H1 (cell line): Measurements from ENCODE around the gene TMEM198. TPM values are rescaled to one million over a fixed set of nuclear protein-coding genes. Genes with fewer than 3 reads are reported as not detected.

Source experiments
- CTCF ChIA-PET: fragments of 300-600 bp; sonication (Branson Sonifier 250); formaldehyde crosslinking; loops from one replicate; lab custom pipeline; 2021; ENCODE audit not compliant: partially characterized antibody; lab: Charles Lee
- POLR2A ChIA-PET: fragments of 300-600 bp; sonication (Branson Sonifier 250); formaldehyde crosslinking; loops from one replicate; lab custom pipeline; 2021; ENCODE audit warnings: inconsistent platforms; ENCODE audit not compliant: partially characterized antibody; lab: Charles Lee
- DNase-seq, 2 experiments: peaks; one replicate each; pipeline versions ENCODE4 v3.0.0 to v3.0.0-alpha.2; 2010 to 2022; ENCODE audit warnings: low spot score in 2 of 2, low read depth in 1 of 2, mixed read lengths in 1 of 2
- FAIRE-seq: peaks from 2 replicates; lab custom pipeline; 2011; peaks lifted over from hg19 to GRCh38; lab: Jason Lieb, UNC
- H2AFZ ChIP-seq: 2 replicates; pipeline ENCODE4 v1.8.1; 2012; ENCODE audit warnings: low read length, inconsistent platforms
- H2AK5ac ChIP-seq: 2 replicates; pipeline ENCODE4 v1.6.1; 2013; ENCODE audit warnings: low read depth, low read length
- H2BK120ac ChIP-seq: replicated peaks from 2 replicates; pipeline ENCODE3; 2013; ENCODE audit warnings: low read depth, low read length, inconsistent platforms
- H2BK12ac ChIP-seq: 2 replicates; pipeline ENCODE4 v1.6.1; 2013; ENCODE audit warnings: low read depth, low read length
- H2BK15ac ChIP-seq: 2 replicates; pipeline ENCODE4 v1.6.1; 2013; ENCODE audit warnings: low read length
- H2BK20ac ChIP-seq: 2 replicates; pipeline ENCODE4 v1.6.1; 2013; ENCODE audit warnings: low read length
- H2BK5ac ChIP-seq: 2 replicates; pipeline ENCODE4 v1.6.1; 2013; ENCODE audit warnings: low read depth, low read length
- H3K14ac ChIP-seq: 2 replicates; pipeline ENCODE4 v1.6.1; 2013; ENCODE audit warnings: inconsistent platforms; ENCODE audit not compliant: insufficient read length
- H3K18ac ChIP-seq: 2 replicates; pipeline ENCODE4 v1.6.1; 2013; ENCODE audit warnings: low read length; ENCODE audit errors: extremely low read depth
- H3K23ac ChIP-seq: 2 replicates; pipeline ENCODE4 v1.6.1; 2013; ENCODE audit warnings: inconsistent platforms; ENCODE audit not compliant: insufficient read length
- H3K23me2 ChIP-seq: 2 replicates; pipeline ENCODE4 v1.6.1; 2013; ENCODE audit warnings: low read depth, low read length
- H3K27ac ChIP-seq: 2 replicates; pipeline ENCODE4 v1.6.1; 2011; ENCODE audit warnings: low read depth, low read length, inconsistent platforms
- H3K27me3 ChIP-seq, 4 experiments: replicated peaks in 1 of 4; 1 replicate in 1 of 4; 2 replicates in 3 of 4; pipeline versions ENCODE4 v1.6.1 to v1.8.1; 2011 to 2013; ENCODE audit warnings: low read length in 3 of 4, mild to moderate bottlenecking in 3 of 4, inconsistent platforms in 2 of 4, mixed read lengths in 2 of 4, moderate library complexity in 1 of 4; ENCODE audit not compliant: control insufficient read depth in 3 of 4, insufficient read depth in 3 of 4; ENCODE audit errors: extremely low read depth in 1 of 4
- H3K36me3 ChIP-seq, 4 experiments: 2 replicates each; pipeline versions ENCODE4 v1.6.1 to v1.8.1; 2011 to 2013; ENCODE audit warnings: mild to moderate bottlenecking in 4 of 4, low read length in 3 of 4, moderate library complexity in 2 of 4, control low read depth in 1 of 4, inconsistent platforms in 1 of 4; ENCODE audit not compliant: insufficient read depth in 4 of 4, control insufficient read depth in 2 of 4
- H3K4ac ChIP-seq: replicated peaks from 2 replicates; pipeline ENCODE3; 2013; ENCODE audit warnings: low read length, low read depth, mixed read lengths, inconsistent platforms; ENCODE audit not compliant: insufficient read length
- H3K4me1 ChIP-seq, 4 experiments: replicated peaks in 1 of 4; 1 replicate in 1 of 4; 2 replicates in 3 of 4; pipeline versions ENCODE4 v1.6.1 to v1.8.1; 2011 to 2013; ENCODE audit warnings: low read length in 3 of 4, inconsistent platforms in 2 of 4, mixed read lengths in 1 of 4; ENCODE audit not compliant: insufficient read depth in 4 of 4, control insufficient read depth in 3 of 4
- H3K4me2 ChIP-seq, 2 experiments: 2 replicates each; pipeline versions ENCODE4 v1.6.1 to v1.8.1; 2011 to 2013; ENCODE audit warnings: low read depth in 2 of 2, low read length in 2 of 2, control low read depth in 1 of 2, inconsistent platforms in 1 of 2, mild to moderate bottlenecking in 1 of 2; ENCODE audit not compliant: insufficient read depth in 1 of 2
- H3K4me3 ChIP-seq, 4 experiments: fragments of 200-600, 300-600 bp in 1 of 4; sonication (generic), shearing (Covaris generic), sonication (Bioruptor Twin) in 1 of 4; 2 replicates each; pipeline versions ENCODE4 v1.5.1 to v1.8.1; 2011 to 2016; ENCODE audit warnings: low read length in 4 of 4, low read depth in 3 of 4, control low read depth in 2 of 4, inconsistent platforms in 2 of 4, mild to moderate bottlenecking in 2 of 4, mixed read lengths in 1 of 4, moderate library complexity in 1 of 4; ENCODE audit not compliant: insufficient read depth in 2 of 4; ENCODE audit errors: extremely low read depth in 1 of 4
- H3K56ac ChIP-seq: replicated peaks from 2 replicates; pipeline ENCODE3; 2013; ENCODE audit warnings: low read depth, mild to moderate bottlenecking, mixed read lengths, low read length, inconsistent platforms; ENCODE audit not compliant: insufficient read length
- H3K79me1 ChIP-seq: 2 replicates; pipeline ENCODE4 v1.6.1; 2013; ENCODE audit warnings: low read depth, low read length, control low read depth
- H3K79me2 ChIP-seq, 2 experiments: 2 replicates each; pipeline versions ENCODE4 v1.6.1 to v1.8.1; 2012 to 2013; ENCODE audit warnings: low read length in 2 of 2, mild to moderate bottlenecking in 2 of 2, inconsistent platforms in 1 of 2; ENCODE audit not compliant: insufficient read depth in 2 of 2, control insufficient read depth in 1 of 2
- H3K9ac ChIP-seq, 4 experiments: replicated peaks in 1 of 4; 1 replicate in 1 of 4; 2 replicates in 3 of 4; pipeline versions ENCODE4 v1.6.1 to v1.8.1; 2011 to 2013; ENCODE audit warnings: low read depth in 3 of 4, low read length in 3 of 4, control low read depth in 2 of 4, mild to moderate bottlenecking in 2 of 4, moderate library complexity in 2 of 4, inconsistent platforms in 1 of 4; ENCODE audit errors: extremely low read depth in 1 of 4
- H3K9me3 ChIP-seq, 2 experiments: 2 replicates each; pipeline versions ENCODE4 v1.6.1 to v1.8.1; 2012 to 2013; ENCODE audit warnings: mild to moderate bottlenecking in 2 of 2, moderate library complexity in 2 of 2, control low read depth in 1 of 2, inconsistent platforms in 1 of 2, low read depth in 1 of 2, low read length in 1 of 2, mixed read lengths in 1 of 2; ENCODE audit not compliant: insufficient read depth in 2 of 2
- H4K20me1 ChIP-seq, 2 experiments: replicated peaks in 1 of 2; 2 replicates each; pipeline versions ENCODE3 to v1.8.1; 2011 to 2013; ENCODE audit warnings: inconsistent platforms in 2 of 2, low read length in 2 of 2, mild to moderate bottlenecking in 1 of 2; ENCODE audit not compliant: insufficient read depth in 2 of 2, control insufficient read depth in 1 of 2
- H4K5ac ChIP-seq: 2 replicates; pipeline ENCODE4 v1.6.1; 2013; ENCODE audit warnings: low read length, low read depth, mixed read lengths, inconsistent platforms; ENCODE audit not compliant: insufficient read length
- H4K8ac ChIP-seq: 2 replicates; pipeline ENCODE4 v1.8.0; 2013; ENCODE audit warnings: mild to moderate bottlenecking, moderate library complexity, low read length, inconsistent platforms; ENCODE audit not compliant: insufficient read depth; ENCODE audit errors: extremely low read depth
- H4K91ac ChIP-seq: replicated peaks from 2 replicates; pipeline ENCODE3; 2013; ENCODE audit warnings: low read length, mixed read lengths, inconsistent platforms; ENCODE audit not compliant: insufficient read length
- HDAC2 ChIP-seq, 2 experiments: fragments of 300-600 bp in 1 of 2; sonication (generic) in 1 of 2; IDR thresholded peaks; 2 replicates each; pipeline ENCODE4 v1.6.1; 2011 to 2012; ENCODE audit warnings: low read depth in 2 of 2, low read length in 2 of 2, mild to moderate bottlenecking in 2 of 2, moderate library complexity in 2 of 2, borderline replicate concordance in 1 of 2, inconsistent platforms in 1 of 2
- JUN ChIP-seq: IDR thresholded peaks from 2 replicates; pipeline ENCODE4 v1.6.1; 2011; ENCODE audit warnings: low read depth, mild to moderate bottlenecking, improper control_type of control experiment, low read length
- KDM1A ChIP-seq: fragments of 200-600, 300-600 bp; sonication (generic); IDR thresholded peaks from 2 replicates; pipeline ENCODE4 v1.7.1; 2016; ENCODE audit warnings: mild to moderate bottlenecking, low read length, borderline replicate concordance
- RAD21 ChIP-seq, 2 experiments: IDR thresholded peaks in 1 of 2; conservative IDR thresholded peaks in 1 of 2; 2 replicates each; pipeline ENCODE4 v1.6.1; 2011; ENCODE audit warnings: low read depth in 2 of 2, low read length in 2 of 2, improper control_type of control experiment in 1 of 2, inconsistent platforms in 1 of 2, mild to moderate bottlenecking in 1 of 2, moderate library complexity in 1 of 2
- RBBP5 ChIP-seq: IDR thresholded peaks from 2 replicates; pipeline ENCODE4 v1.7.1; 2012; ENCODE audit warnings: low read depth, mild to moderate bottlenecking, inconsistent platforms, low read length, moderate library complexity, borderline replicate concordance
- RFX5 ChIP-seq: IDR thresholded peaks from 2 replicates; pipeline ENCODE4 v1.6.1; 2011; ENCODE audit warnings: low read depth, low read length, improper control_type of control experiment, borderline replicate concordance
- RNF2 ChIP-seq: fragments of 200-900, 300-1000 bp; sonication (generic); IDR thresholded peaks from 2 replicates; pipeline ENCODE4 v1.7.1; 2016; ENCODE audit warnings: borderline replicate concordance, low read depth, mild to moderate bottlenecking, antibody characterized with exemption, low read length; ENCODE audit not compliant: poor library complexity, severe bottlenecking; ENCODE audit errors: missing control alignments
- SP1 ChIP-seq: IDR thresholded peaks from 2 replicates; pipeline ENCODE4 v1.6.1; 2011; ENCODE audit warnings: low read depth, low read length
- WGBS, 2 experiments: shearing (Covaris generic) in 1 of 2; methylation state at CpG; one replicate each; pipeline versions ENCODE4 v1.1.6 to v1.1.7; 2013 to 2015; ENCODE audit warnings: low lambda C conversion rate in 2 of 2, mixed read lengths in 2 of 2, inconsistent platforms in 1 of 2, low coverage in 1 of 2, missing lambda C conversion rate in 1 of 2; ENCODE audit not compliant: insufficient replicate concordance in 2 of 2, insufficient coverage in 1 of 2, insufficient read length in 1 of 2; ENCODE audit errors: extremely low coverage in 1 of 2, missing lambda C conversion rate in 1 of 2; 5-methylcytosine and 5-hydroxymethylcytosine counted together
- polyA plus RNA-seq, 7 experiments: library from polyadenylated mRNA; depleted of rRNA in 3 of 7; stranded (reverse) in 5 of 7; unstranded in 2 of 7; fragments of >200 nt in 5 of 7; fragments of 200-250 nt in 2 of 7; gene quantifications; 1 replicate in 5 of 7; 2 replicates in 1 of 7; 4 replicates in 1 of 7; pipeline versions ENCODE4 v1.2.1 to v1.2.3, GENCODE V29; 2011 to 2013; ENCODE audit warnings: missing spikeins in 2 of 7, mixed read lengths in 2 of 7
- total RNA-seq: library from RNA; stranded (reverse); fragmentation: NEBNext Ultra II Directional; extraction: Animal tissue kit (Norgen Biotek cat#: 25700); gene quantifications from 2 replicates; pipeline ENCODE4 v1.2.1, GENCODE V29; 2021

TMEM198 gene
- total and polyA plus RNA-seq, 2 of the 8 experiments (the other 6 are each of a cell fraction or from before 2014, with no cell fraction given), result 10.2 to 10.4 TPM

- FAIRE-seq, result no peak
- POLR2A ChIA-PET, result interaction anchor here (0.6 to 11.0 kb wide), 6 partner anchors 14 to 70 kb away, joined by 3 to 216 read pairs (median 4); partner anchors contain the start of genes GMPPA and SPEG
These were observed 38.2 kb upstream of the TMEM198 start for GRCh38 chr2:219505585-219505984.

More at GRCh38 chr2:219505585-219505984, 38.2 kb upstream of the TMEM198 start:
- Histone ChIP-seq H4K20me1 (no peaks in the 10 kb centered on the region), H3K56ac (no peak overlapping the region), H4K8ac (no peak overlapping the region), H3K4me3 (no peak overlapping the region), H2BK20ac (peak overlapping the region; percentile 83; the same call in 1 of the 2 replicates), H4K5ac (no peak overlapping the region), H3K23ac (no peak overlapping the region), H3K4me1 (peaks cover 4 to 45% (median 35%) of the 10 kb centered on the region in 4 experiments), H3K9ac (no peak overlapping the region), H3K4ac (no peak overlapping the region), H2AFZ (no peak overlapping the region), H3K14ac (no peak overlapping the region), H3K27ac (no peak overlapping the region), H3K79me2 (no peaks in the 10 kb centered on the region), H2AK5ac (0 out of 2 replicates have a peak overlapping the region, but pooled peaks have one; percentile 76), H3K9me3 (no peaks in the 10 kb centered on the region), H2BK5ac (peak overlapping the region; percentile 99; the same call in 1 of the 2 replicates), H2BK120ac (no peak overlapping the region), H3K4me2 (no peak overlapping the region), H3K27me3 (0 out of 7 replicates have a peak, but pooled peaks cover 0 to 3% (median 0%) of the 10 kb centered on the region in 4 experiments), H3K36me3 (peaks cover 0 to 7% (median 0%) of the 10 kb centered on the region in 4 experiments; a peak in 2 of 8 replicates), H2BK15ac (no peak overlapping the region; the same call in 1 of the 2 replicates), H2BK12ac (peak overlapping the region; percentile 95; the same call in 1 of the 2 replicates), H4K91ac (peak overlapping the region; percentile 39), H3K18ac (peak overlapping the region; percentile 93; the same call in 1 of the 2 replicates), H3K79me1 (no peaks in the 10 kb centered on the region; the same call in 1 of the 2 replicates), H3K23me2 (peaks cover 6% of the 10 kb centered on the region)
- DNase-seq, result no peak
- TF ChIP-seq KDM1A (no peak), RFX5 (no peak), JUN (no peak), RBBP5 (no peak), RNF2 (no peak), SP1 (no peak), HDAC2 (IDR thresholded peaks at IDR 0.05; ENCODE audit: borderline replicate concordance in 1 of 2, low read depth in 2 of 2, low read length in 2 of 2) (no peak), RAD21 (IDR thresholded peaks at IDR 0.05 in 1 of 2, conservative IDR thresholded peaks at IDR 0.05 in 1 of 2; ENCODE audit: low read depth in 2 of 2, low read length in 2 of 2) (no peak)
- CTCF ChIA-PET, result interaction anchor here (4.8 to 113.1 kb wide), 4 partner anchors 19 to 102 kb away, joined by 40 to 7248 read pairs (median 188); partner anchors contain the start of genes DES, GMPPA and SPEG
- WGBS, 2 experiments, result 88% methylated on average over 6 of the region's 9 CpGs; no CpG with 5 or more reads in 1 of the 2 experiments
